ENCODE data around the gene CHRNB4.
"Not testable (repeated sequence)": the region's sequence is repeated elsewhere in the genome, so short reads cannot be mapped to it uniquely, and the experiment has no call there.

CHRNB4 gene

DNA sequence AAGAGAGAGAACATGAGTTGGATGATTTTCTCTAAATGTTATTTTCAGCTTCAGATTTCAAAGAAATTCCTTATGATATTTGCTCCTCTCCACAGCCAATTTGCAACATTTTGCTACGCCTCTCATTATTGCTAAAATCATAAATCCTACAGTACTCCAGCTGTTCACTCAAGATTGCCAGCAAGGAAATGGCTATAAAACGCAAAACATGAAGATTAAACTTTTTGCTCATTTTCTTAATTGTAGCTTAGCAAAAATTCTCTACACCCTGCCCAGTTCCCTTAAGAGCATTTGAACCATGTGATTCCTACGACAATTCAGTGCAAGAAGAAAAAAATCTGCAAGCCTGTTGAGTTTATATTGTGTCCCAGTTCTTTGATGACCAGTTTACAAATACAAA lies 27.0 kb downstream of the CHRNB4 start:
- no peak for DNase-seq

DNA sequence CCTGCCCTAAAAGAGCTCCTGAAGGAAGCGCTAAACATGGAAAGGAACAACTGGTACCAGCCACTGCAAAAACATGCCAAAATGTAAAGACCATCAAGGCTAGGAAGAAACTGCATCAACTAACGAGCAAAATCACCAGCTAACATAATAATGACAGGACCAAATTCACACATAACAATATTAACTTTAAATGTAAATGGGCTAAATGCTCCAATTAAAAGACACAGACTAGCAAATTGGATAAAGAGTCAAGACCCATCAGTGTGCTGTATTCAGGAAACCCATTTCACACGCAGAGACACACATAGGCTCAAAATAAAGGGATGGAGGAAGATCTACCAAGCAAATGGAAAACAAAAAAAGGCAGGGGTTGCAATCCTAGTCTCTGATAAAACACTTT lies 31.5 kb downstream of the CHRNB4 start:
- not testable (repeated sequence) for DNase-seq

DNA sequence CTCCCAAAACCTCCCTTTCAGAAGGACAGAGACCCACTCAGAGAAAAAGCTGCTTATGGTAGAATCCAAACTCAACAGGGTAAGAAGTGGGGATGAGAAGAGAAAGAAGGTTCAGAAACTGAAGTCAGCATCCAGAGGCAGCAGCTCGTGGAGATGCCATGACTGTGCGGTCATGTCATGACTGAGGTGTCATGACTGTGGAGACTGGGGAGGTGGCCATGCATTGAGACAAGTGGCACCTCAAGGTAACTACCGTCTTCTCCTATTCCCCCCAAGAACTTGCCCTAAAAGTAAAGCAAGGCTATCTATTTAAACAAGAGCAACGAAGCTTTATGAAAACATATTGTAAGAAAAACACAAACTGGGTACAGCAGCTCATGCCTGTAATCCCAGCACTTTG lies 35.3 kb downstream of the CHRNB4 start:
- no peak for DNase-seq

DNA sequence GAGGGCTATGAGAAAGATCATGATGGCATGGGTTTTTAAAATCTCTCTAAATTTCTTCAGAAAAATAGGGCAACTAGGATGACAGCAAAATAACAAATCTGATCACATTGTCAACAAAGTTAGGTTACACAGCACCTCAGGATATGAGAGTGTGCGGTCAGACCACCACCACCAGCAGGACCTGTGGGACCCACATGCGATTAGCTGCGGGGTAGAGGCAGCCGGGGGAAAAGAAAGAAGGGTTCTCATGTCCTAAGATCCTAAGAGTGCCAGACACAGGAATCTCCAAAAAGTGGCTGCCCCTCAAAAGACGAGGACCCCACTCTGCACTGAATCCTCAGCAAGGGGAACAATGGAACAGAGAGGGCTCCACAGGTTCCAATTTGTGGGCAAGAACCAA lies 35.8 kb downstream of the CHRNB4 start:
- DNase-seq: no peak

DNA sequence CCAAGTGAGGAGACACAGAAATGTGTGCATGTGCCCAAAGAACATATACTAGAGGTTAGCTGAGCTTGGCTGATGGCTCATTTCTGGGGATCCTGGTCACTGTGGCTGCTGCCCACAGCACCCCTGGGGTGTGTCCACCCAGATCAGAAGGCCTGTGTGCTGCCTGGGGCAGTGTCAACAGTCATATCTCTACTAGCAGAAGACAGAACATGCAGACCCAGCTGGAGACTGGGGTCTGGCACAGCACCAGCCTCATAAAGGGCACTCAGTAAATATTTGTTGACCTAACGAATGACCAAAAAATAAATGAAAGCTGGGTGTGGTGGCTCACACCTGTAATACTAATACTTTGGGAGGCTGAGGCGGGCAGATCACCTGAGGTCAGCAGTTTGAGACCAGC lies 36.6 kb downstream of the CHRNB4 start:
- DNase-seq: no peak

DNA sequence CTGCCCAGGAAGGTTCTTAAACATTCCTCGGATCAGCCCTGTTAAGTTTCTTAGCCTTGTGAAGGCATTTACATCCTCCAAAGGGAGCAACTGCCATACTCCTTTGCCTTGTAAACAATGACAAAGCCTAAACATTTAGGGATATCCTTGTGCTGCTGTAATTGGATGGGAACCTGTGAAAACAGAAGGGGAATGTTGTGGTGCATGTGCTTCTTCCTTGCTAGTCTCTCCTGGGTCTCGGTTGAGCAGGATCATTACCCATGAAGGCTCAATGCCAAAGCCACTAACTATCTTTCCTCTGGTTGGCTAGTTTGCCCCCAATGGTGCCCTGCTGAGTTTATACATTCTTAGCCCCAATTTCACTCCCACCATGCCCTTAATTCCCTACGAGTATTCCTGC lies 37.5 kb downstream of the CHRNB4 start:
- no peak for DNase-seq

DNA sequence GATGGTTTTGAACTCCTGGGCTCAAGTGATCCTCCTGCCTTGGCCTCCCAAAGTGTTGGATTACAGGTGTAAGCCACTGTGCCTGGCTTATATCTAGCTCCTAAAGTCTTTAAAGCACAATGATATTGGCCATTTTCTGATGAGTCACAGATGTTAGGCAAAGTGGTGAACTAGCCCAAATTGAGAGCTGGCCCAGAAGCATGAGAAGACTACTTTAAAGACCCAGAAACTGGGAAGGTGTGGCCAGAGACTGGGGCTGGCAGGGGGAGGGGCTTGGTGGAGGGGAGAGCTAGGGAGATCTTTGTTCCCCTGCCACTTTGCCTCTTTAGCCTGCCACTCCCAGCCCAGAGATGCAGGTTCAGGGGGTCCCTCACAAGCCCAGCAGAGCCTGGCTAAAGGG lies 41.8 kb downstream of the CHRNB4 start:
- DNase-seq: no peak

DNA sequence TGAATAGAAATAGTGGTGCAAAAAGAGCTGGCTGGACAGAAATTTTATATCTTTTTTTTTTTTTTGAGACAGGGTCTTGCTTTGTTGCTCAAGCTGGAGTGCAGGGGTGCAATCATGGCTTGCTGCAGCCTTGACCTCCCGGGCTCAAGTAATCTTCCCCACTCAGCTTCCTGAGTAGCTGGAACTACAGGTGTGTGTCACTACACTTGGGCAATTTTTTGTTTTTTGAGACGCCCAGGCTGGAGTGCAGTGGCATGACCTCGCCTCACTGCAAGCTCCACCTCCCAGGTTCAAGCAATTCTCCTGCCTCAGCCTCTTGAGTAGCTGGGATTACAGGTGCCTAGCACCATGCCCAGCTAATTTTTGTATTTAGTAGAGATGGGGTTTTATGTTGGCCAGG lies 42.7 kb downstream of the CHRNB4 start:
- DNase-seq: no peak

DNA sequence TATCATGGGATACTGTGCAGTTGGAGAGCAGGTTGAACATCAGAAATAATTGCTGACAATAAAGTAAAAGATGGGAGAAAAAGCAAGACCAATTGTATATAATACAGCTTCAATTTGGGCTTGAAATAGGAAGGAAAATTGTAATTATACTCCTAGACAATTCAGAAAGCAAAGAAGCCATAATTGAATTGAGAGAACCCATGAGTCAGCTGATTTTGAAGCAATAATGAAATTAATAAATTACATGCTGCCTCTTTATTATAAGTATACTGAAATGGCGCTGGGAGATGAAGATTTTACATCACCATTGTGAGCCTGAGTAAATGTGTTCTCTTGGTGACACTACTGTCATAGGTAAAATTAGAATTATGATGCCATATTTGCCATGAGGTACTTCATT lies 43.4 kb downstream of the CHRNB4 start:
- no peak for DNase-seq

DNA sequence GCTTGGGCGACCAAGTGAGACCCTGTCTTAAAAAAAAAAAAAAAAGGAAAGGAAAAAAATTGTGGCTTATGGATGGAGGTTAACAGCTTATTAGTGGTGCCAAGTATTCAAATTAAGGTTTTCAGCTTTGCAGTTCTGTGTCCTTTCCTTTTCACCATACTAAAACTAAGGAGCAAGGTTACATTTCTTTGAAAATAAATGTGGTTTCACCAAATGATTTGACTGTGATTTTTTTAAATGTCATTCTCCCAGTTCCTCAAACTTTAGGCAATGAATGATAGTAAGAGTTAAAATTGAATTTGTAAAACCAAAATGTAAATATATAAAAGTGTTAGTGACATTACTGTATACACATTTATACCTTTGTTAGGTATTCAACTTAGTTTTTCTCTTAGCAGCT lies 66.1 kb downstream of the CHRNB4 start:
- DNase-seq: no peak
